HG02938 (cell line): ENCODE data around the gene PTX4.

Source experiments
- ATAC-seq: cut with Tn5 transposase; IDR thresholded peaks from one replicate; pipeline ENCODE4 v1.9.1; 2021; ENCODE audit warnings: mild to moderate bottlenecking, moderate library complexity; ENCODE audit not compliant: unreplicated experiment

Gene PTX4

GRCh38 chr16:1524366-1524765 is 35.6 kb upstream of the PTX4 start:
- ATAC-seq = no peak

GRCh38 chr16:1523581-1524245 is 35.0 kb upstream of the PTX4 start:
- ATAC-seq = no peak

DNA sequence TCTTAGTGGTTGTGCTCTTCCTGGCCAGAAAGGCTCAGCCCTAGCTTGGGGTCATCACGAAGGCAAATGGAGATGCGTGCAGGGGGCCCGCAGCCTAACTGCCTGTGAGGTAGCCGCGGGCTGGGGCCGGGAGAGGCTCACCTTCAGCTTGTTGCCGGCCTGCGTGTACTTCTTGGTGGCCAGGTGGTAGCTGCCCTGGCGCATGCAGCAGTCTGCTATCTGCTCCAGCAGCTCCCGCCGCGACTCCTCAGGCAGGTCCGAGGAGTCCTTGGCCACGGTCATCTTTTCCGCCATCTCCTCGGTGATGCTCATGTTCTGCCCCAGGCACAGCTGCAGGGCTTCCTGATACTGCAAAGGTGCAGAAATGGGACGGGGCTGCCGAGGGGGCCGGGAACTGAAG is 31.7 kb upstream of the PTX4 start:
- ATAC-seq = no peak

GRCh38 chr16:1519831-1520230 is 31.1 kb upstream of the PTX4 start:
- ATAC-seq = no peak

DNA sequence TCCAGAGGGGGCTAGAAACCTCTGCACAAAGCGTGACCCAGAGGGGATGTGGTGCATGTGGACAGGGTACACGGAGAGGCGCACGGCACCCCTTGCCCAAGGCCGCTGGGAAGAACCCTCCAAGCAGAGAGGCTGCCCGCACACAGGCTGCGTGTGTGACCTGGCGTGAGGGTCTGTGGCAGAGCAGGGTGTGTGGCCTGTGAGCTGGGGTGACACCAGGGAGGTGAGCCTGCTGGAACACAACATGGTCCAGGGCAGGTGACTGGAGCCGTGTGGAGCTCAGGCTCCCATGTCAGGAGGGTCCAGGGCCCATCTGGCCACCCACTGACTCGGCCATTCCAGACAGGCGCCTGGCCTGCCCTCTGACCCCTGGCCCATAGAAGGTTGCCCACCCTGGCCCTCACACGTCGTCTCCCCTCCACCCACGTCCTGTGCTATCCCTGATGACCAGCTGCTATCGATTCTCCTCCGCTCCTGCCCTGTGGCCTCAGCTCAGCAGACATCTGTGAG is 29.9 kb upstream of the PTX4 start:
- ATAC-seq = no peak

- no peak for ATAC-seq
Measured at GRCh38 chr16:1514507-1514906, 25.8 kb upstream of the PTX4 start.

GRCh38 chr16:1512774-1513173 is 24.0 kb upstream of the PTX4 start:
- ATAC-seq = no peak

- ATAC-seq = no peak
Measured at GRCh38 chr16:1511662-1512569, 23.2 kb upstream of the PTX4 start.

- no peak for ATAC-seq
Measured at GRCh38 chr16:1510941-1511351, 22.2 kb upstream of the PTX4 start.

DNA sequence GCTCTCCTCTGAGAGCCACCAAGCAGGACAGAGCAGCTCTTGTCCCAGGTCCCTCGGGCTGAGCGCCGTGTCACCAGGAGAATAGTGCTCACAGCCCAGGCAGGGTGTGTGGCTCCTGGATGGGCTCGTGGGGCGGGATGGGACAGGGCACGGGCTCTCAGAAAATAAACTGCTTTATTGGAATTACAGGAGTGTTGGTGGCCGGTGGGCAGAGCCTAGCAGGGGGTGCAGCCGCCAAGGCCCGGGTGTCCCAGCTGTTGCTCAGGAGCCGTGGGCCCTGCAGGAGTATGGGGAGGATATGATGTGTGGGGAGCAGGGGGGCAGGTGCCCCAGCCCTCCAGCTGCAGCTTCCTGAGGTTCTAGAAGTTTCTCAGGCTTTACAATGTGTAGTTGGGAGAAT is 21.5 kb upstream of the PTX4 start:
- ATAC-seq = no peak

- ATAC-seq = no peak
Measured at GRCh38 chr16:1509307-1510221, 20.8 kb upstream of the PTX4 start.

DNA sequence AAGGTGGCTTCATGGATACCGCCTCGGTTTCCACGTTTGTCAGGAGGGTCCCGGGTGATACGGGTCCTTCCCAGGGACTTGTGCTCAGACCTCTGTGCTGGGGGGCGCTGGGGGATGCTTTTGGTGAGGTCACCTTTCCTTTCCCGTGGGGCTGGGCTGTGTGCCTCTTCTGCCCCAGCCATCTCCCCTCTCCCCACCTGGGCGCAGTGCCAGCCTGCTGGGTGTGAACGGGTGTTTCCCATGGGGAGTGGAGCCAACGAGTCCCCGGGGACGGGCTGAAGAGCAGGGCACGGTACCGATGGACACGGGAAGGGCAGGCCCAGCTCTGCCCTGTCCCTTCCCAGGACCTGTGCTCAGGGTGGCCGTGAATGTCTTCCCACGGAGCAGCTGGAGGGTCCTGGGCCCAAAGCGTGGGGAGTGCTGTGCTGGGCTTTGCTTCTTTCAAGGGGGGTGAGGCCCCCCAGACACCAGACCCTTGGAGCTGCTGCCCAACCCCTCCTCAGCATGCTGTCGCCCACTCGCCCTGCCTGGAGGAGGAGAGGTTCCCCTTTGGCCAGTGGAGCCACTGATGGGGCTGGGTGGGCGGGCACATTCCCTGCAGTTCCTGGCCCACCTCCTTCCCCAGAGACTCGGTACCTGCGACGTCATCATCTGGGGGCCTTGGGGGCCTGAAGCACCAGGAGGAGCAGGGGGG is 19.9 kb upstream of the PTX4 start:
- ATAC-seq = no peak

DNA sequence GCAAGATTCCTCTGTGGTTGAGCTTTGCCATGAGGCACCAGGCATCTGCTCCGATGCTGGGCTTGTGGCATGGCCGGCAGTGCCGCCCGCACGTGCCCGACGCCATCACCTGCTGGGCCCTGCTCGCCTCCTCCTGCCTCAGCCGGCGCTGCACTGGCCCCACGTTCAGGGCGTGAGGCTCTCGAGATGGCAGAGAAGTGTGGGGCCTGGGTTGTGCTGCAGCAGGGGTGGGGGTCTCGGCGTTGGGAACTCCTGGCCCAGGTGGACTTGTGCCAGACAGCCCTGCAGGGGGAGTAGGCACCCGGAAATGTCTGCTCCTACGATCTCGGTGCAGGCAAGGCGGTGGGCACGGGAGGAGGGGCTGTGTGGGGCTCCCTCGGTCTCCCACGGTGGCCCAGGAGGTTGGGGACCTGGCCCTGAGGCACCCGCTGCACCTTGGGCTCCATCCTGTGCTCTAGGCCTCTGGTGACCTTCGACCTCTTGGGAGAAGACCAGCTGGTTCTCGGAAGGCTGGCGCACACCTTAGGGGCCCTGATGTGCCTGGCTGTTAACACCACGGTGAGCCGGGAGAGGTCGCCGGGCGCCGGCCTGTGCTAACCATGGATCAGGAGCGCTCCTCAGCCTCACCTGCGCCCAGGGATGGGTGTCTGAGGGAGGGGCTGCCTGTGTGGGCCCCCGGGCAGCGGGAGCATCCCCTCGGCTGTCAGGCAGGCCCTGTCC is 17.9 kb upstream of the PTX4 start:
- ATAC-seq = no peak

DNA sequence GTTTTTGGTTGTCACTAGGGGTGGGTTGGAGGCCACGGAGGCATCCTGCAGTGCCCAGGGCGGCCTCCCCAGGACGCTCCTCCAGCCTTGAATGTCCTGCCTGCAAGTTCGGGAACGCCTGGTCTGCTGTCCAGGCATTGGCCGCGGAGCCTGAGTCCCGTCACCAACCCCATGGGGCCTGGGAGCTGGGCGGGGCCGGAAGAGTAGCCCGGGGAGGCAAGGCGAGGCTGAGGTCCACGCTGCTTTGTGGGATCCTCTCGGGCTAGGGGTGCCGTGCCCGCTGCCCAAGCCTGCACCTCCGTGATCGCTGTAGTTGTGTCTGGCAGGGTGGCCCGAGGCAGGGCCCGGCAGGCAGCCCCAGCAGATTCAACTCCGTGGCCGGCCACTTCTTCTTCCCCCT is 17.2 kb upstream of the PTX4 start:
- no peak for ATAC-seq

GRCh38 chr16:1505073-1505844 is 16.5 kb upstream of the PTX4 start:
- ATAC-seq = no peak

GRCh38 chr16:1503110-1503955 is 14.6 kb upstream of the PTX4 start:
- ATAC-seq = no peak

DNA sequence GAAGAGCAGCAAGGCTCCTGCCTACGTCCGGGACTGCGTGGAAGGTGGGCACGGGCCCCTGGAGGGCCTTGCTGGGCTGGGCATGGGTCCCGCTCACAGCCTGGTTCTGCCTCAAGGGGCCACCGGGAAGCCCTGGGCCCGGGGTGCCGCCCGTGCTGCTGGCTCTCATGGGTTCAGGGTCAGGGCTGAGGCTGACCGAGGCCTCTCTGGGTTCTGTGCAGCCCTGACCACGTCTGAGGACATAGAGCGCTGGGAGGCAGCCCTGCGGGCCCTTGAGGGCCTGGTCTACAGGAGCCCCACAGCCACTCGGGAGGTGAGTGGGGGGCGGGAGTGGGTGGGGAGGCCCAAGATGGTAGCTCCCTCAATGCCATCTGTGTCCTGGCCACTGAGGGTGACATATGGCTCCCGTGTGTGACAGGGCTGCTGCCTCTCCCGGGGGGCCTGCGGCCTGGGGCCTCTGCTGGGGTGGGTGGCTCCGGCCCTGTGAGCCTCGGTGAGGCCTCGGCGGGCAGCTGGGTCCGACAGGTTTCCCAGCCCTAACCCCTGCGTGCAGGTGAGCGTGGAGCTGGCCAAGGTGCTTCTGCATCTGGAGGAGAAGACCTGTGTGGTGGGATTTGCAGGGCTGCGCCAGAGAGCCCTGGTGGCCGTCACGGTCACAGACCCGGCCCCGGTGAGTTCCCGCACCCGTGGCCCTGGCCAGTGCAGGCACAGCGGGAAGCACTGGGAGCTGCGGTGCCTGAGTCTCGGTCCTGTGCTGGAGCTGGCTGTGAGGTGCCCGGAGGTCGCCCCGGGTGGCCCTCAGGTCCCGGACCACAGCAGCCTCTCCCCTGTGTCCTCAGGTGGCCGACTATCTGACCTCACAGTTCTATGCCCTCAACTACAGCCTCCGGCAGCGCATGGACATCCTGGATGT is 13.6 kb upstream of the PTX4 start:
- no peak for ATAC-seq
